Measurements from ENCODE around the gene SPAG5.
"Not testable (repeated sequence)": the region's sequence is repeated elsewhere in the genome, so short reads cannot be mapped to it uniquely, and the experiment has no call there.

Gene SPAG5

GRCh38 chr17:28580959-28581358, 17.9 kb downstream of the SPAG5 start:
- Mint-ChIP-seq H3K9me3 (ENCODE audit: low read depth) (no peaks in the 10 kb centered on the region), H3K4me3 (no peak overlapping the region), H3K36me3 (peaks cover 3% of the 10 kb centered on the region), H3K4me1 (ENCODE audit: low read depth) (peaks cover 13% of the 10 kb centered on the region), H3K27me3 (no peaks in the 10 kb centered on the region), H3K27ac (no peak overlapping the region)

- no peaks in the 10 kb centered on the region for H3K36me3 Mint-ChIP-seq
- no peaks in the 10 kb centered on the region for H3K27me3 Mint-ChIP-seq
- no peak overlapping the region for H3K27ac Mint-ChIP-seq
- H3K4me1 Mint-ChIP-seq (ENCODE audit: low read depth), result peaks cover 16% of the 10 kb centered on the region
- H3K4me3 Mint-ChIP-seq, result no peak overlapping the region
- H3K9me3 Mint-ChIP-seq (ENCODE audit: low read depth), result no peaks in the 10 kb centered on the region
These were observed 19.3 kb downstream of the SPAG5 start for GRCh38 chr17:28579526-28579925.

GRCh38 chr17:28578246-28579195, 20.3 kb downstream of the SPAG5 start:
- Mint-ChIP-seq H3K4me1 (ENCODE audit: low read depth) (peaks cover 16% of the 10 kb centered on the region), H3K27ac (no peak overlapping the region), H3K36me3 (no peaks in the 10 kb centered on the region), H3K9me3 (ENCODE audit: low read depth) (no peaks in the 10 kb centered on the region), H3K27me3 (no peaks in the 10 kb centered on the region), H3K4me3 (no peak overlapping the region)

GRCh38 chr17:28577466-28577824, 21.4 kb downstream of the SPAG5 start:
- Mint-ChIP-seq H3K36me3 (no peaks in the 10 kb centered on the region), H3K27ac (no peak overlapping the region), H3K9me3 (ENCODE audit: low read depth) (no peaks in the 10 kb centered on the region), H3K4me1 (ENCODE audit: low read depth) (peaks cover 25% of the 10 kb centered on the region), H3K27me3 (no peaks in the 10 kb centered on the region), H3K4me3 (no peak overlapping the region)

- no peaks in the 10 kb centered on the region for H3K9me3 Mint-ChIP-seq (ENCODE audit: low read depth)
- peak within 1 kb of the TSS; percentile 93 for H3K27ac Mint-ChIP-seq
- H3K4me1 Mint-ChIP-seq (ENCODE audit: low read depth), result peaks cover 31% of the 10 kb centered on the region
- peak within 1 kb of the TSS; percentile 85 for H3K4me3 Mint-ChIP-seq
- H3K36me3 Mint-ChIP-seq, result no peaks in the 10 kb centered on the region
- H3K27me3 Mint-ChIP-seq, result no peaks in the 10 kb centered on the region
These were observed 21.9 kb downstream of the SPAG5 start, which contains the start of gene ALDOC for GRCh38 chr17:28576758-28577465. TSS of gene ALDOC (minus strand) at chr17:28576895. CDS start at chr17:28575532, 1,363 bp downstream.

GRCh38 chr17:28576016-28576415, 22.8 kb downstream of the SPAG5 start:
- H3K27me3 Mint-ChIP-seq; H3K36me3 Mint-ChIP-seq; H3K9me3 Mint-ChIP-seq (ENCODE audit: low read depth): not testable (repeated sequence)
- Mint-ChIP-seq H3K4me3 (peak overlapping the region; percentile 85), H3K27ac (peak overlapping the region; percentile 72), H3K4me1 (ENCODE audit: low read depth) (peaks cover 34% of the 10 kb centered on the region)

GRCh38 chr17:28575126-28575795, 23.6 kb downstream of the SPAG5 start:
- Mint-ChIP-seq H3K27ac (no peak overlapping the region), H3K27me3 (no peaks in the 10 kb centered on the region), H3K9me3 (ENCODE audit: low read depth) (no peaks in the 10 kb centered on the region), H3K4me3 (no peak overlapping the region), H3K4me1 (ENCODE audit: low read depth) (peaks cover 39% of the 10 kb centered on the region), H3K36me3 (no peaks in the 10 kb centered on the region)

GRCh38 chr17:28574526-28574925, 24.3 kb downstream of the SPAG5 start:
- Mint-ChIP-seq H3K27ac (no peak overlapping the region), H3K4me3 (no peak overlapping the region), H3K36me3 (no peaks in the 10 kb centered on the region), H3K27me3 (no peaks in the 10 kb centered on the region), H3K9me3 (ENCODE audit: low read depth) (no peaks in the 10 kb centered on the region), H3K4me1 (ENCODE audit: low read depth) (peaks cover 46% of the 10 kb centered on the region)

GRCh38 chr17:28573966-28574480, 24.8 kb downstream of the SPAG5 start:
- Mint-ChIP-seq H3K36me3 (no peaks in the 10 kb centered on the region), H3K27me3 (no peaks in the 10 kb centered on the region), H3K4me3 (peak overlapping the region; percentile 4), H3K9me3 (ENCODE audit: low read depth) (no peaks in the 10 kb centered on the region), H3K4me1 (ENCODE audit: low read depth) (peaks cover 48% of the 10 kb centered on the region), H3K27ac (no peak overlapping the region)

- Mint-ChIP-seq H3K9me3 (ENCODE audit: low read depth) (no peaks in the 10 kb centered on the region), H3K27me3 (no peaks in the 10 kb centered on the region), H3K4me1 (ENCODE audit: low read depth) (peaks cover 49% of the 10 kb centered on the region), H3K36me3 (no peaks in the 10 kb centered on the region), H3K27ac (no peak overlapping the region), H3K4me3 (no peak overlapping the region)
These were observed 25.3 kb downstream of the SPAG5 start for GRCh38 chr17:28573521-28573920.

- Mint-ChIP-seq H3K4me3 (peak overlapping the region; percentile 96), H3K4me1 (ENCODE audit: low read depth) (peaks cover 53% of the 10 kb centered on the region), H3K27ac (peak overlapping the region; percentile 76), H3K36me3 (no peaks in the 10 kb centered on the region), H3K27me3 (no peaks in the 10 kb centered on the region), H3K9me3 (ENCODE audit: low read depth) (no peaks in the 10 kb centered on the region)
These were observed 25.8 kb downstream of the SPAG5 start for GRCh38 chr17:28573040-28573380.

GRCh38 chr17:28572259-28573039, 26.4 kb downstream of the SPAG5 start:
- Mint-ChIP-seq H3K36me3 (peaks cover 4% of the 10 kb centered on the region), H3K9me3 (ENCODE audit: low read depth) (no peaks in the 10 kb centered on the region), H3K27ac (peak overlapping the region; percentile 76), H3K4me1 (ENCODE audit: low read depth) (peaks cover 58% of the 10 kb centered on the region), H3K4me3 (peak overlapping the region; percentile 96), H3K27me3 (no peaks in the 10 kb centered on the region)

GRCh38 chr17:28571361-28572122, 27.3 kb downstream of the SPAG5 start, which contains the start of gene PIGS:
TSS of gene PIGS (minus strand) at chr17:28571524. CDS start at chr17:28571496, 28 bp downstream.
- peaks cover 56% of the 10 kb centered on the region for H3K4me1 Mint-ChIP-seq (ENCODE audit: low read depth)
- H3K36me3 Mint-ChIP-seq, result peaks cover 4% of the 10 kb centered on the region
- H3K27me3 Mint-ChIP-seq, result no peaks in the 10 kb centered on the region
- H3K9me3 Mint-ChIP-seq (ENCODE audit: low read depth), result no peaks in the 10 kb centered on the region
- H3K4me3 Mint-ChIP-seq, result peak within 1 kb of the TSS; percentile 96
- H3K27ac Mint-ChIP-seq, result peak within 1 kb of the TSS; percentile 91

All from activated naive CD8-positive, alpha-beta T cell (primary cell).